Uterus (tissue), 2 donors: ENCODE data around the gene TMPRSS3.

Experiments used
- POLR2A ChIP-seq, 2 donors: fragments of 450-650 bp; IDR thresholded peaks; one replicate each; pipeline ENCODE4 v1.6.1; 2016; ENCODE audit warnings: antibody characterized with exemption in 2 of 2, mild to moderate bottlenecking in 1 of 2, moderate library complexity in 1 of 2
- TF ChIP-seq, protein P1 (sequence below), 4 experiments: fragments of 200-600 bp in 2 of 4; fragments of 450-650 bp in 2 of 4; sonication (generic) in 2 of 4; IDR thresholded peaks; one replicate each; pipeline ENCODE4 v1.5.1; 2016 to 2019; ENCODE audit warnings: antibody characterized with exemption in 4 of 4, mild to moderate bottlenecking in 2 of 4, moderate library complexity in 1 of 4

DNA sequence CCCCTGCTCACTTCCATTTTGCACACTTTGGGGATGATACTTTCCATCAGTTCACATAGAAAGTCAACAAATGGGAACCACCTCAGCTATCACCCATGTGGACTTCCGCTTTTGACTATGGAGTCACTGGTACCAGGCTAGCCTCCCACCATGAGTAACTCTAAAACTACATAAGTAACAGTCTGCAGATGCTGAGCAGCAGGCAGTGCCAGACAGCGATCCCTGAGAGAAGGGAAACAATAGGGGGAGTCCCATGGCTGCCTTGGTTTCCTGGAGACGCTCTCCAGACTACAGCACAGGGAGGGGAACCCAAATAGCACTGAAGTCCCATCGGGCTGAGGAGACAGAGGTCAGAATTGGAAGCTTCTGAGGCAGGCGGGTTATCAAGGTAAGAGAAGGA lies 42.2 kb downstream of the TMPRSS3 start:
- TF ChIP-seq, protein P1, sequence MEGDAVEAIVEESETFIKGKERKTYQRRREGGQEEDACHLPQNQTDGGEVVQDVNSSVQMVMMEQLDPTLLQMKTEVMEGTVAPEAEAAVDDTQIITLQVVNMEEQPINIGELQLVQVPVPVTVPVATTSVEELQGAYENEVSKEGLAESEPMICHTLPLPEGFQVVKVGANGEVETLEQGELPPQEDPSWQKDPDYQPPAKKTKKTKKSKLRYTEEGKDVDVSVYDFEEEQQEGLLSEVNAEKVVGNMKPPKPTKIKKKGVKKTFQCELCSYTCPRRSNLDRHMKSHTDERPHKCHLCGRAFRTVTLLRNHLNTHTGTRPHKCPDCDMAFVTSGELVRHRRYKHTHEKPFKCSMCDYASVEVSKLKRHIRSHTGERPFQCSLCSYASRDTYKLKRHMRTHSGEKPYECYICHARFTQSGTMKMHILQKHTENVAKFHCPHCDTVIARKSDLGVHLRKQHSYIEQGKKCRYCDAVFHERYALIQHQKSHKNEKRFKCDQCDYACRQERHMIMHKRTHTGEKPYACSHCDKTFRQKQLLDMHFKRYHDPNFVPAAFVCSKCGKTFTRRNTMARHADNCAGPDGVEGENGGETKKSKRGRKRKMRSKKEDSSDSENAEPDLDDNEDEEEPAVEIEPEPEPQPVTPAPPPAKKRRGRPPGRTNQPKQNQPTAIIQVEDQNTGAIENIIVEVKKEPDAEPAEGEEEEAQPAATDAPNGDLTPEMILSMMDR (IDR thresholded peaks at IDR 0.05): no peak
- TF ChIP-seq POLR2A (IDR thresholded peaks at IDR 0.05): no peak
